ENCODE data around the gene ARID5A. TPM values are rescaled to one million over a fixed set of nuclear protein-coding genes. Genes with fewer than 3 reads are reported as not detected.

ARID5A gene
- total and polyA plus RNA-seq, 2 experiments from 2014 or later = 5.5 to 7.7 TPM

DNA sequence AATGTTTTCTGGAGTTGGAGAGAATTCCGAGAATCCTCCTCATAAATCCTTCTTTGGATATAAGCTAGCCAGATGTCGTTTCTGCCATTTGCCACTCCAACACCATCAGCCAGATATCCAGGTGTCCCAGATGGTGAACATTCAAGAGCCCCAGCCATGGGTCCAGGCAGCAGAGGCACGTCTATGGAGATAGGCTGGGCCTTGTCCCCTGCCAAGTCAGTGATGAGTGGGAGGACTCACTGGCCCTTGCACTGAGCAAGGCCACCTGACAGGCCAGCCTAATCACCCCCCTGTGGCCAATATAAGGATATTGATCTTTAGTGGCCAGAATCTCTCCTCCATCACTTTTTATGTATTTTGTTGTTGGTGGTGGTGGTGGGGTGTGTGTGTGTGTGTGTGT lies 28.0 kb downstream of the ARID5A start:
- H3K9me3 Mint-ChIP-seq = no peaks in the 10 kb centered on the region
- H3K27ac Mint-ChIP-seq = no peak overlapping the region

More for the DNA sequence above, 28.0 kb downstream of the ARID5A start:
- Mint-ChIP-seq H3K27me3 (ENCODE audit: insufficient read depth, low read depth, poor library complexity) (no peaks in the 10 kb centered on the region), H3K4me1 (peaks cover 8% of the 10 kb centered on the region), H3K4me3 (no peak overlapping the region), H3K36me3 (ENCODE audit: low read depth) (no peaks in the 10 kb centered on the region)
- Histone ChIP-seq H3F3A (replicated peaks; ENCODE audit: low read depth) (no peaks in the 10 kb centered on the region), H3K36me3 (ENCODE audit: insufficient read depth) (no peaks in the 10 kb centered on the region), H4K20me1 (replicated peaks; ENCODE audit: insufficient read depth) (no peaks in the 10 kb centered on the region), H3K27me3 (ENCODE audit: insufficient read depth) (no peaks in the 10 kb centered on the region), H3K9me2 (ENCODE audit: insufficient read depth) (peaks cover 5% of the 10 kb centered on the region), H3K4me2 (no peak overlapping the region), H3K4me3 (no peak overlapping the region), H3K27ac (ENCODE audit: low read depth) (no peak overlapping the region; the same call in 1 of the 2 replicates), H3K79me2 (replicated peaks; ENCODE audit: insufficient read depth) (no peaks in the 10 kb centered on the region), H3K4me1 (ENCODE audit: insufficient read depth) (no peaks in the 10 kb centered on the region), H2AFZ (no peak overlapping the region)
- peak; percentile 12; the same call in 1 of the 3 replicates for ATAC-seq
- TF ChIP-seq, protein P1, sequence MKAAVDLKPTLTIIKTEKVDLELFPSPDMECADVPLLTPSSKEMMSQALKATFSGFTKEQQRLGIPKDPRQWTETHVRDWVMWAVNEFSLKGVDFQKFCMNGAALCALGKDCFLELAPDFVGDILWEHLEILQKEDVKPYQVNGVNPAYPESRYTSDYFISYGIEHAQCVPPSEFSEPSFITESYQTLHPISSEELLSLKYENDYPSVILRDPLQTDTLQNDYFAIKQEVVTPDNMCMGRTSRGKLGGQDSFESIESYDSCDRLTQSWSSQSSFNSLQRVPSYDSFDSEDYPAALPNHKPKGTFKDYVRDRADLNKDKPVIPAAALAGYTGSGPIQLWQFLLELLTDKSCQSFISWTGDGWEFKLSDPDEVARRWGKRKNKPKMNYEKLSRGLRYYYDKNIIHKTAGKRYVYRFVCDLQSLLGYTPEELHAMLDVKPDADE (IDR thresholded peaks at IDR 0.05) = no peak
- TF ChIP-seq EZH2phosphoT487 (IDR thresholded peaks at IDR 0.05; ENCODE audit: unreplicated experiment) = no peak
- no peak for TF ChIP-seq POLR2AphosphoS5 (IDR thresholded peaks at IDR 0.05; ENCODE audit: low read depth)
- TF ChIP-seq, protein P2, sequence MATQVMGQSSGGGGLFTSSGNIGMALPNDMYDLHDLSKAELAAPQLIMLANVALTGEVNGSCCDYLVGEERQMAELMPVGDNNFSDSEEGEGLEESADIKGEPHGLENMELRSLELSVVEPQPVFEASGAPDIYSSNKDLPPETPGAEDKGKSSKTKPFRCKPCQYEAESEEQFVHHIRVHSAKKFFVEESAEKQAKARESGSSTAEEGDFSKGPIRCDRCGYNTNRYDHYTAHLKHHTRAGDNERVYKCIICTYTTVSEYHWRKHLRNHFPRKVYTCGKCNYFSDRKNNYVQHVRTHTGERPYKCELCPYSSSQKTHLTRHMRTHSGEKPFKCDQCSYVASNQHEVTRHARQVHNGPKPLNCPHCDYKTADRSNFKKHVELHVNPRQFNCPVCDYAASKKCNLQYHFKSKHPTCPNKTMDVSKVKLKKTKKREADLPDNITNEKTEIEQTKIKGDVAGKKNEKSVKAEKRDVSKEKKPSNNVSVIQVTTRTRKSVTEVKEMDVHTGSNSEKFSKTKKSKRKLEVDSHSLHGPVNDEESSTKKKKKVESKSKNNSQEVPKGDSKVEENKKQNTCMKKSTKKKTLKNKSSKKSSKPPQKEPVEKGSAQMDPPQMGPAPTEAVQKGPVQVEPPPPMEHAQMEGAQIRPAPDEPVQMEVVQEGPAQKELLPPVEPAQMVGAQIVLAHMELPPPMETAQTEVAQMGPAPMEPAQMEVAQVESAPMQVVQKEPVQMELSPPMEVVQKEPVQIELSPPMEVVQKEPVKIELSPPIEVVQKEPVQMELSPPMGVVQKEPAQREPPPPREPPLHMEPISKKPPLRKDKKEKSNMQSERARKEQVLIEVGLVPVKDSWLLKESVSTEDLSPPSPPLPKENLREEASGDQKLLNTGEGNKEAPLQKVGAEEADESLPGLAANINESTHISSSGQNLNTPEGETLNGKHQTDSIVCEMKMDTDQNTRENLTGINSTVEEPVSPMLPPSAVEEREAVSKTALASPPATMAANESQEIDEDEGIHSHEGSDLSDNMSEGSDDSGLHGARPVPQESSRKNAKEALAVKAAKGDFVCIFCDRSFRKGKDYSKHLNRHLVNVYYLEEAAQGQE (IDR thresholded peaks at IDR 0.05; ENCODE audit: unreplicated experiment) = no peak
- no peak for TF ChIP-seq ZNF114 (CRISPR knock-in tag; IDR thresholded peaks at IDR 0.05)
- no peak for TF ChIP-seq EZH2 (IDR thresholded peaks at IDR 0.05; ENCODE audit: low read depth, unreplicated experiment)
- TF ChIP-seq, protein P3, sequence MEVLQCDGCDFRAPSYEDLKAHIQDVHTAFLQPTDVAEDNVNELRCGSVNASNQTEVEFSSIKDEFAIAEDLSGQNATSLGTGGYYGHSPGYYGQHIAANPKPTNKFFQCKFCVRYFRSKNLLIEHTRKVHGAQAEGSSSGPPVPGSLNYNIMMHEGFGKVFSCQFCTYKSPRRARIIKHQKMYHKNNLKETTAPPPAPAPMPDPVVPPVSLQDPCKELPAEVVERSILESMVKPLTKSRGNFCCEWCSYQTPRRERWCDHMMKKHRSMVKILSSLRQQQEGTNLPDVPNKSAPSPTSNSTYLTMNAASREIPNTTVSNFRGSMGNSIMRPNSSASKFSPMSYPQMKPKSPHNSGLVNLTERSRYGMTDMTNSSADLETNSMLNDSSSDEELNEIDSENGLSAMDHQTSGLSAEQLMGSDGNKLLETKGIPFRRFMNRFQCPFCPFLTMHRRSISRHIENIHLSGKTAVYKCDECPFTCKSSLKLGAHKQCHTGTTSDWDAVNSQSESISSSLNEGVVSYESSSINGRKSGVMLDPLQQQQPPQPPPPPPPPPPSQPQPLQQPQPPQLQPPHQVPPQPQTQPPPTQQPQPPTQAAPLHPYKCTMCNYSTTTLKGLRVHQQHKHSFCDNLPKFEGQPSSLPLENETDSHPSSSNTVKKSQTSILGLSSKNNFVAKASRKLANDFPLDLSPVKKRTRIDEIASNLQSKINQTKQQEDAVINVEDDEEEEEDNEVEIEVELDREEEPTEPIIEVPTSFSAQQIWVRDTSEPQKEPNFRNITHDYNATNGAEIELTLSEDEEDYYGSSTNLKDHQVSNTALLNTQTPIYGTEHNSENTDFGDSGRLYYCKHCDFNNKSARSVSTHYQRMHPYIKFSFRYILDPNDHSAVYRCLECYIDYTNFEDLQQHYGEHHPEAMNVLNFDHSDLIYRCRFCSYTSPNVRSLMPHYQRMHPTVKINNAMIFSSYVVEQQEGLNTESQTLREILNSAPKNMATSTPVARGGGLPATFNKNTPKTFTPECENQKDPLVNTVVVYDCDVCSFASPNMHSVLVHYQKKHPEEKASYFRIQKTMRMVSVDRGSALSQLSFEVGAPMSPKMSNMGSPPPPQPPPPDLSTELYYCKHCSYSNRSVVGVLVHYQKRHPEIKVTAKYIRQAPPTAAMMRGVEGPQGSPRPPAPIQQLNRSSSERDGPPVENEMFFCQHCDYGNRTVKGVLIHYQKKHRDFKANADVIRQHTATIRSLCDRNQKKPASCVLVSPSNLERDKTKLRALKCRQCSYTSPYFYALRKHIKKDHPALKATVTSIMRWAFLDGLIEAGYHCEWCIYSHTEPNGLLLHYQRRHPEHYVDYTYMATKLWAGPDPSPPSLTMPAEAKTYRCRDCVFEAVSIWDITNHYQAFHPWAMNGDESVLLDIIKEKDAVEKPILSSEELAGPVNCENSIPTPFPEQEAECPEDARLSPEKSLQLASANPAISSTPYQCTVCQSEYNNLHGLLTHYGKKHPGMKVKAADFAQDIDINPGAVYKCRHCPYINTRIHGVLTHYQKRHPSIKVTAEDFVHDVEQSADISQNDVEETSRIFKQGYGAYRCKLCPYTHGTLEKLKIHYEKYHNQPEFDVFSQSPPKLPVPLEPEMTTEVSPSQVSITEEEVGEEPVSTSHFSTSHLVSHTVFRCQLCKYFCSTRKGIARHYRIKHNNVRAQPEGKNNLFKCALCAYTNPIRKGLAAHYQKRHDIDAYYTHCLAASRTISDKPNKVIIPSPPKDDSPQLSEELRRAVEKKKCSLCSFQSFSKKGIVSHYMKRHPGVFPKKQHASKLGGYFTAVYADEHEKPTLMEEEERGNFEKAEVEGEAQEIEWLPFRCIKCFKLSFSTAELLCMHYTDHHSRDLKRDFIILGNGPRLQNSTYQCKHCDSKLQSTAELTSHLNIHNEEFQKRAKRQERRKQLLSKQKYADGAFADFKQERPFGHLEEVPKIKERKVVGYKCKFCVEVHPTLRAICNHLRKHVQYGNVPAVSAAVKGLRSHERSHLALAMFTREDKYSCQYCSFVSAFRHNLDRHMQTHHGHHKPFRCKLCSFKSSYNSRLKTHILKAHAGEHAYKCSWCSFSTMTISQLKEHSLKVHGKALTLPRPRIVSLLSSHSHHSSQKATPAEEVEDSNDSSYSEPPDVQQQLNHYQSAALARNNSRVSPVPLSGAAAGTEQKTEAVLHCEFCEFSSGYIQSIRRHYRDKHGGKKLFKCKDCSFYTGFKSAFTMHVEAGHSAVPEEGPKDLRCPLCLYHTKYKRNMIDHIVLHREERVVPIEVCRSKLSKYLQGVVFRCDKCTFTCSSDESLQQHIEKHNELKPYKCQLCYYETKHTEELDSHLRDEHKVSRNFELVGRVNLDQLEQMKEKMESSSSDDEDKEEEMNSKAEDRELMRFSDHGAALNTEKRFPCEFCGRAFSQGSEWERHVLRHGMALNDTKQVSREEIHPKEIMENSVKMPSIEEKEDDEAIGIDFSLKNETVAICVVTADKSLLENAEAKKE (CRISPR knock-in tag; IDR thresholded peaks at IDR 0.05) = no peak
- no peak for TF ChIP-seq NANOG (IDR thresholded peaks at IDR 0.05; ENCODE audit: borderline replicate concordance)
- no peak for TF ChIP-seq STAT1 (IDR thresholded peaks at IDR 0.05; ENCODE audit: unreplicated experiment)
- no peak for TF ChIP-seq CREB1 (CRISPR knock-in tag; IDR thresholded peaks at IDR 0.05; ENCODE audit: low read depth)
- no peak for DNase-seq (ENCODE audit: low spot score)
